ENCODE data around the gene EPS8L2.
"Not testable (repeated sequence)": the region's sequence is repeated elsewhere in the genome, so short reads cannot be mapped to it uniquely, and the experiment has no call there.

EPS8L2 gene

GRCh38 chr11:726278-727220, 20.5 kb downstream of the EPS8L2 start:
- DNase-seq (ENCODE audit: low spot score): no peak

GRCh38 chr11:727281-727701, 21.3 kb downstream of the EPS8L2 start:
- no peak for DNase-seq (ENCODE audit: low spot score)

GRCh38 chr11:727859-728748, 22.1 kb downstream of the EPS8L2 start:
- peak; percentile 74 for DNase-seq (ENCODE audit: low spot score)

GRCh38 chr11:728901-729491, 23.0 kb downstream of the EPS8L2 start:
- DNase-seq (ENCODE audit: low spot score): no peak

- DNase-seq (ENCODE audit: low spot score): peak; percentile 97
These were observed 23.6 kb downstream of the EPS8L2 start for GRCh38 chr11:729492-730074.

- no peak for DNase-seq (ENCODE audit: low spot score)
These were observed 27.0 kb downstream of the EPS8L2 start for GRCh38 chr11:733072-733471.

- DNase-seq (ENCODE audit: low spot score): not testable (repeated sequence)
These were observed 28.5 kb downstream of the EPS8L2 start for GRCh38 chr11:734541-734940.

- DNase-seq (ENCODE audit: low spot score): peak; percentile 64
These were observed 31.3 kb downstream of the EPS8L2 start for GRCh38 chr11:737366-737765.

- not testable (repeated sequence) for DNase-seq (ENCODE audit: low spot score)
These were observed 31.9 kb downstream of the EPS8L2 start for GRCh38 chr11:737899-738298.

- no peak for DNase-seq (ENCODE audit: low spot score)
These were observed 36.1 kb downstream of the EPS8L2 start for GRCh38 chr11:742156-742546.

- DNase-seq (ENCODE audit: low spot score): no peak
These were observed 36.7 kb downstream of the EPS8L2 start for GRCh38 chr11:742571-743201.

GRCh38 chr11:745428-745827, 39.4 kb downstream of the EPS8L2 start:
- no peak for DNase-seq (ENCODE audit: low spot score)

GRCh38 chr11:746289-747157, 40.5 kb downstream of the EPS8L2 start:
- peak; percentile 83 for DNase-seq (ENCODE audit: low spot score)

GRCh38 chr11:747158-748006, 41.4 kb downstream of the EPS8L2 start, which contains the start of gene TALDO1:
Gene TALDO1, plus strand, starts transcription at chr11:747464. Its CDS starts 18 bp downstream, at chr11:747482.
- peak; percentile 89 for DNase-seq (ENCODE audit: low spot score)

GRCh38 chr11:748007-748359, 42.0 kb downstream of the EPS8L2 start:
- no peak for DNase-seq (ENCODE audit: low spot score)

GRCh38 chr11:749731-750130, 43.7 kb downstream of the EPS8L2 start:
- DNase-seq (ENCODE audit: low spot score): no peak

GRCh38 chr11:760236-760635, 54.2 kb downstream of the EPS8L2 start:
- no peak for DNase-seq (ENCODE audit: low spot score)

GRCh38 chr11:761526-762108, 55.6 kb downstream of the EPS8L2 start:
- DNase-seq (ENCODE audit: low spot score): no peak

All from globus pallidus (tissue), 1 donor.